CD4-positive, alpha-beta T cell treated with Interleukin-6 at 100 ng/mL for 8 hours (primary cell): ENCODE data around the gene FCMR.

Experiments used
- DNase-seq: peaks from one replicate; pipeline ENCODE4 v3.0.0-alpha.2; 2020; ENCODE audit warnings: mixed read lengths, low spot score

FCMR gene

GRCh38 chr1:206901944-206902343 lies 19.8 kb downstream of the FCMR start:
- DNase-seq, result no peak

GRCh38 chr1:206900149-206900548 lies 21.6 kb downstream of the FCMR start:
- DNase-seq, result no peak

GRCh38 chr1:206899717-206900116 lies 22.0 kb downstream of the FCMR start:
- no peak for DNase-seq

- no peak for DNase-seq
Measured at GRCh38 chr1:206898915-206899431, 22.8 kb downstream of the FCMR start.

GRCh38 chr1:206898089-206898914 lies 23.4 kb downstream of the FCMR start:
- no peak for DNase-seq

GRCh38 chr1:206897175-206897574 lies 24.6 kb downstream of the FCMR start, which contains the start of gene IL24:
Gene IL24 (plus strand): TSS chr1:206897443. CDS start chr1:206897833, 390 bp downstream.
- no peak for DNase-seq

GRCh38 chr1:206896261-206896660 lies 25.5 kb downstream of the FCMR start:
- no peak for DNase-seq

GRCh38 chr1:206895837-206896242 lies 25.9 kb downstream of the FCMR start:
- DNase-seq, result no peak

- no peak for DNase-seq
Measured at GRCh38 chr1:206895325-206895724, 26.4 kb downstream of the FCMR start.

- no peak for DNase-seq
Measured at GRCh38 chr1:206893380-206893779, 28.4 kb downstream of the FCMR start.

GRCh38 chr1:206892351-206892984 lies 29.3 kb downstream of the FCMR start:
- DNase-seq, result no peak

GRCh38 chr1:206891412-206891811 lies 30.3 kb downstream of the FCMR start:
- DNase-seq, result no peak

- DNase-seq, result no peak
Measured at GRCh38 chr1:206890125-206891060, 31.3 kb downstream of the FCMR start.

GRCh38 chr1:206887701-206888100 lies 34.0 kb downstream of the FCMR start:
- DNase-seq, result no peak

- no peak for DNase-seq
Measured at GRCh38 chr1:206886831-206887230, 34.9 kb downstream of the FCMR start.

- no peak for DNase-seq
Measured at GRCh38 chr1:206885341-206886060, 36.2 kb downstream of the FCMR start.

- no peak for DNase-seq
Measured at GRCh38 chr1:206883876-206884275, 37.9 kb downstream of the FCMR start.

- DNase-seq, result no peak
Measured at GRCh38 chr1:206883160-206883559, 38.6 kb downstream of the FCMR start.

- no peak for DNase-seq
Measured at GRCh38 chr1:206882555-206882954, 39.2 kb downstream of the FCMR start.

GRCh38 chr1:206880314-206880713 lies 41.4 kb downstream of the FCMR start:
- no peak for DNase-seq

GRCh38 chr1:206878456-206878855 lies 43.3 kb downstream of the FCMR start:
- DNase-seq, result no peak
